HG02798 (cell line): ENCODE measurements around the gene AFF1.
"Not testable (repeated sequence)": the region's sequence is repeated elsewhere in the genome, so short reads cannot be mapped to it uniquely, and the experiment has no call there.

ENCODE experiments used
- ATAC-seq: cut with Tn5 transposase; IDR thresholded peaks from one replicate; pipeline ENCODE4 v1.9.1; 2021; ENCODE audit warnings: mild to moderate bottlenecking; ENCODE audit not compliant: unreplicated experiment, poor library complexity

AFF1 gene

DNA sequence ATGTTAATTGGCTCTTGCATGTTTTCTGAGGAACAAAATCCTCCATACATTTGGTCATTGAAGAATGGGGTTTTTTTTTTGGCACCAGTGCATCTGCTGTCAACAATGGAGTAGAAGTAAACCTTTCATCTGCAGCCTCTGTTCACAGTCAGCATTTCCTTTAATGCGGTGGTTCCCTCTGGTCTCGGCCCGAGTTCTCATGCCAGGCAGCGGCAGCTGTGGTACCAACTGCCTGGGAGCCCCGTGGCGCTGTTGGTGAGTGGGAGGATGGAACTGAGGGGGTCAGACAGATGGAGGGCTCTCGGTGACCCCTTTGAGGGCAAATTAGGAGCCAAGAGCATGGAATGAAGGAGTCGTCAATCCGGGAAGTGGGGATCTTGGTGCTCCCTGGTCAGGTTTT, 114.7 kb downstream of the AFF1 start:
- no peak for ATAC-seq

DNA sequence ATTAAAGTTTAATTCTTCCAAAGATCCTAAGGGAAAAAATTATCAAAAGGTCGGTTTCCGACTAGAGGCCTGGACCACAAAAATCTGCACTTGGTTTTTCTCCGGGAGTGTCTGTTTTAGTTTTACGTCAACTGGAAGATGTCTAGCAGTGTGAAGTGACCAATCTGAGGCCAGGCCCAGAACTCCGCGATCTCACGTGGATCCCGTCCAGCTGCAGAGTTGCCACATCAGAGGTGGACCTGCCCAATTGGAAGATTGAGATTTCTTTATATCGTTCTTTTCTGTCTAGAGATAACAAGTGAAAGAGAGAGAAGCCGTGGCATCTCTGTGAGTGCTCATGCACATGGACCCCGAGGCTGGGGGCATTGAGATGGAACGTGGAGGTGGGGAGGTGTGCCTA, 115.8 kb downstream of the AFF1 start:
- no peak for ATAC-seq

DNA sequence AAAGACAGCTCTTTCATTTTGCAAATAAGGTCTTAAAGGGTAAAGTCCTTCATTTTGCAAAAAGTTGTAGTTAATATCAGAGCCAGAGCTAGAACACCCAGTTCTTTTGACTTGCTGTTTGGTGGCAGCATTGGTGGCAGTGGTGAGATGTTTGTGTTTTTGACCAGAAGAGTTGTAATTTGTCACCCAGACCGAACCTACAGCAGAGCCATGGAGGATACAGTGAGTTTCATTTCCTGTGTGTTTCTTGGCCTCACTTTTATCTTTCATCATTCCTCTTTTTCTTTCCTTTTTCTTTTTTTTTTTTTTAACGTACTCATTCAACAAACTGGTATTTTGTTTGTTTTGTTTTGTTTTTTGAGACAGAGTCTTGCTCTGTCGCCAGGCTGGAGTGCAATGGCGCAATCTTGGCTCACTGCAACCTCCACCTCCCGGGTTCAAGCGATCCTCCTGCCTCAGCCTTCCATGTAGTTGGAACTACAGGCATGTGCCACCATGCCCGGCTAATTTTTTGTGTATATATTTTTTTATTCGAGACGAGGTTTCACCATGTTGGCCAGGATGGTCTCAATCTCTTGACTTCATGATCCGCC, 116.4 kb downstream of the AFF1 start:
- ATAC-seq, result no peak

DNA sequence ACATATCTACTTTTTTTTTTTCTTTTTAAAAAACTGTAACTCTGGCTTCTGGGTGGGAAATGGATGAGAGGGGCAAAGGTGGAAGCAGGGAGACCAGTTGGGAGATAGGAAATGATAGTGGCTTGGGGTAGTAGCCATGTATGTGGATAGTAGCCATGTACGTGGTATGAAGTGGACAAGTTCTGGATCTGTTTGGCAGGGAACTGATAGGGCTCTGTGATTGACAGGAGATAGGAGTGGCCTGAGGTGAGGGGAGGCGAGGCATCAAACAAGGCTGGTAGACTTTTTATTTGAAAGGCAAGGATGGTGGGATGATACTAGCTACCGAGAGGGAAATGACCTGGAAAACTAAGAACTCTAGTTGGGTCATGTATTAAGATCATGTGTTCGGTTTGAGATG, 117.8 kb downstream of the AFF1 start:
- ATAC-seq, result no peak

DNA sequence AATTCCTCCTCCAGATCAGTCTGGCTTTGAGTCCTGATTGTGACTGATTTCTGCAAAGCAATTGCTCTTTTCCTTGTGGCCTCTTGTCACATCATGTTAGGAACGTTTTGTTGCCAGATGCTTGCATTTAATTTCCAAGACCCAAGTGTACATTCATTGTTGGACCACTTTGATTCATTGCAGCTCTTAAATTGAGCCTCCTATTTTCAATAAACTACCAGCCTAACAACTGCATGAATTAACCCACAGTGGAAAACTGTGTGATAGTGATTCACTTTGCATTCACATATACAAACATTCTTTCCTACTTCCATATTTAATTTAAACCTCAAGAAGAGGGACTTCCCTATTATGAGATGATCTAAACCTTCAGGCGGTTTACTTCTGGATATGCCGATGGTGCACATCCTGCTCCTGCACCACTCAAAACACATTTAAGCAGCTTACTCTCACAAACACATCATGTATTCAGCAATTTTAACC, 118.4 kb downstream of the AFF1 start:
- no peak for ATAC-seq

DNA sequence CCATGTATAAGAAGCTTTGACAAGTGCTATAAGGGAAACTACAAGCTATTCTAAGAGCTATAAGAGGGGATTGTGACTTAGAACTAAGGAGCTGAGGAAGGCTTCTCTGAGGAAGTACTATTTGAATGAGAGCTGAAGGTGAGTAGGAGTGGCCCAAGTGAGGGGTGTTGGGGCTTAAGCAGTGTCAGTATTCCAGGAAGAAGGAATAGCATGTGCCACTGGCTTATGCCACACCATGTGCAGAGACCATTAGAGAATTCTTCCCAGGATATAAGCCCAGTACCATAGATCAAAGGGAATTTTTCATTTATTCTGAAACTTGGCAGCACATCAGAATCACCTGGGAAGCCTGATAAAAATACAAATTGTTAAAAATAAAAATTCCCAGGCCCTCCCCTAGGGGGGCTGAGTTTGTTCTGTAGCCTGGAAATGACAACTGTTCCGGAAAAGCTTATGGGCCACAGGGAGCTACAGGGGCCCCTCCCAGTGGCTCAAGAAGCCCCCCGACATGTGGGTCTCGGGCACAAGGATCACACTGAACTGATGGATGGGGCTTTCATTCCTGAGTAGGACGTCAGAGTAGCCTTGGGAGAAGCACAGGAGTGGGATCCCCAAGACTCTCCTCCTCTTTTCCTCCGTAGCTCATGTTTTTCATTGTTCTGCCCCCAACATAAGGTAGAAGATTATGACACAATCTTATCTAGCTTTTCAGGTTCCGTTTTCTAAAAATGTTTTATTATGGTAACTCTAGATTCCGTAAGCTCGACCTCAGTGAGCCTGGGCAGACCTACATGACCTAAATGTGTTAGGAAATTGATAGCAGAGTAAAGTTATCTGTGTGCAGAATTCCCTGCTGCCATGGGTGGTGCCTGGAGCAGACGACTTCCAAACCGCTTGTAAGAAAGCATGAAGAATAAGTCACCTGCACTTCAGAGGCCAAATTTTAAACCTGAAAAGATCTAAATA, 119.3 kb downstream of the AFF1 start:
- ATAC-seq, result no peak

DNA sequence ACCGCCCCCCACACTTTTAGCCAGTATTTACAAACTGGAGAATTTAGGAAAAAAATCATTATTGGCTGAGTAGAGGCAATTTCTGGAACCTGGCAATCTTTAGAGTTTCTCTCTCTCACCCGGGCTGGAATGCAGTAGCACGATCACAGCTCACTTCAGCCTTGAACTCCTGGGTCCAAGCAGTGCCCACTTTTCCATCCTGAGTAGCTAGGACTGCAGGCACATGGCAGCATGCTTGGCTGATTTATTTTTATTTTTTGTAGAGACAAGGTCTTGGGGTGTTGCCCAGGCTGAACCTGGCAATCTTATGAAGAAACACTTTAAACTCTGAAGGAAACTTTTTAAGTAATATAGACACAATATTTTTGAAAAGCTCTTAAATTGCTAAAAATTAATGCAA, 120.1 kb downstream of the AFF1 start:
- no peak for ATAC-seq

DNA sequence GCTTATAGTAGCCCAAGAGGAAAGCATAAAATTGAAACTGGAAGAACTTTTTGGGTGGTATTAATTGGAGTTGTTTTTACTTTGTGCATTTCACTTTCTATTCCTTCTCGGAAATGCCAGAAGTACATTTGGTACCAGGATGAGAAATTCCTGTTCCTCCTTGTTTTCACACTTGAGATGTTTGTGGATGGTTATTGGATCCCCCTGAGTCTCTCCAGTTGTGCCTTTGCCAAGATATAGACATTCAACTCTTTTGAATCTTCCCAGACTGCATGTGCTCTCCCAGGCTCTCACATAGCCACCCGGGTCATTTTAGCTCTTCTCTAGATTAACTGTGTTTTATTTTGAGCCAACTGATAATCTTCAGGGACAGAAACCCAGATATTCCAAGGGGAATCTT, 120.5 kb downstream of the AFF1 start:
- ATAC-seq, result no peak

DNA sequence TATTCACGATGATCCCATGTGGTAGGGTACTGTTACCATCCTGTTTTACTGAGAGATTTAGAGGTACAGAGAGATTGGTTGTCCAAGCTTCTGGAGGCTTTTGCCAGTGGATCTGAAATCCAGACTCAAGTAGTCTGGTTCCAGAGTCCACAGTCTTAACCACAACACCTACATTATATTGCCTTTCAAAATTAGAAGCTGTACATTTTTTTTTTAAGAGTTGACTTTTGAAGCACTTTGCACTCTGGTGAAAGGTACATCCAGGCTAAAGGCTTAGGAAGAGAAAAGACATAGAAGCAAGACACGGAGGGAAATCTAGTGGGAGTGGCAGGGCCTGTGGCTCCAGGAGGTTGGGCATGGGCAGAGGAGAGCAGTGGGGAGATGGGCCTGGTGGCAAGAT, 122.1 kb downstream of the AFF1 start:
- ATAC-seq, result no peak

DNA sequence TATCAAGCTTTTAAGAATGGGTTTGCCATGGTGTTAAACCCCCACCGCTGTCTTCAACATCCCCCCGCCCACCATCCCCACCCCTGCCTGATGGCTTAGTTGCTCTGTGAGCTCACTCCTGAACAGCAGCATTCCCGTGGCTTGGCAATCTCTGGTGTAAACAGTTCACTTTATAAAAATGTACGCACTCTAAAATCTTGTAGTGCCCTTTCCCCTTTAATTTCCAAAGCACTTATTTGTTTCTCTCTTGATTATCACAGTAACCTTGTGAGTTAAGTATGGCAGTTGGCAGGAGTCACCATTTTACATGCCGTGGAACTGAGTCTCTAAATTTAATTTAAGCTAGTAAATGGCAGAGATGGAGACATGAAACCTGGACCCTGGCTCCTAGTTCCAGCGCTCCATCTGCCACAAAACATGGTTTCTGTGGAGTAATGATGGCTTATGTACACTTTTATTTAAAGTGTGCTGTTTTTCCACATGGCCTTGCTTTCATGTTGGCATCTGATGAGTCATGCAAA, 123.1 kb downstream of the AFF1 start:
- ATAC-seq, result no peak

DNA sequence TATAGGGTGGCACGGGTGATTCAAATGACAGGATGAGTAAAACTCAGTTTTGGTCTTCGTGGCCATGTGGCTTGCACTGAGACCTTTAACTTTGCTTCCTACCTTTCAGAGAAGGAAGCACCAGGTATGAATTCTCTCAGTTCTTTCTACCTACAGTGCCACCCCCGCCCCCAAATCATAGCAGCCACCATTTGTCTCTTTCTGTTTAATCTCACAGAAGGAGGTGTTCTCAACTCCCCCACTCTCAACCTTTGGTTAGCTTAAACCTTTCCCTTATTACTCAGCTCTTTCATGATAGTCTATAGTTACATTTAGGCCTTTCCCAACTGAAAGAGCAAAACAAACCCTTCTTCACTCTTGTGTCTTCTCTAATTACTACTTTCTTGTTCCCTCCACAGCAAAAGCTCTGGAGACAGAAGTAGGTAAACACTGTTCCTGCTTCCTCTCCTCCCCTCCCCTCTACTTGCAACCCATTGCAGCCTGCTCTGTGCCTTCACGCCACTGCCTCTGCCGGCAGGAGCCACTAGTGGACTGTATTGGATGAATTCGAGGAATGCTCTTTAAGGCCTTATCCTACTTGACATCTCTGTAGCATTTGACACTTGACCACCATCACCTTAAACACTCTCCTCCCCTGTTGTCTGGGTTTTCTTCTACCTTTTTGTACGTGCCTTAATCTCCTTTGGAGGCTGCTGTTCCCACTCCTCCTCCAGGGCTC, 123.7 kb downstream of the AFF1 start:
- ATAC-seq, result peak; percentile 45

DNA sequence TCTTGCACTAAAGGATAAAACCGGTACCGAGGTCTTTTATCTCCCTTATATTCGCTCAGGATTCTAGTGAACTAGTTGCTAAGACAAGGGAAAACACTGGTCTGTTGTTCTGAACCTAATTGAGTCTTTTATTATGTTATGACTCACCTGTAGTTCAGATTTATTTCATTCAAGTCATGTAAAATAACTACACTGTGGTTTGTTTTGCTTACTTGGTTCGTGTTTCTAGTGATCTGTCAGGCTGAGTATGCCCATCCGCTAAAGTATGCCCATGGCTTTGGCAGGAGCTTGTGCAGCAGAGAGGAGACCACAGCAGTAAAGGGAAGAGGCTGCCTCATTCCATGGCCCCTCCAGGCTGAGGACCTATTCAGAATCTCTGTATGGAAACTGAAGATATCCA, 126.1 kb downstream of the AFF1 start:
- no peak for ATAC-seq

DNA sequence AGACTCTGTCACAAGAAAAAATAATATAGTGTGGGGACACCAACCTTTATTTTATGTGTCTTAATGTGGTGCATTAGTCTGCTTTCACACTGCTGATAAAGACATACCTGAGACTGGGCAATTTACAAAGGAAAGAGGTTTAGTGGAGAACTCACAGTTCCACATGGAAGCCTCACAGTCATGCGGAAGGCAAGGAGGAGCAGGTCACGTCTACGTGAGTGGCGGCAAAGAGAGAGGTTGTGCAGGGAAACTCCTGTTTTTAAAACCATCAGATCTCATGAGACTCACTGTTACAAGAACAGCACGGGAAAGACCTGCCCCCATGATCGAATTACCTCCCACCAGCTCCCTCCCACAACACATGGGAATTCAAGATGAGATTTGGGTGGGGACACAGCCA, 130.2 kb downstream of the AFF1 start:
- no peak for ATAC-seq

DNA sequence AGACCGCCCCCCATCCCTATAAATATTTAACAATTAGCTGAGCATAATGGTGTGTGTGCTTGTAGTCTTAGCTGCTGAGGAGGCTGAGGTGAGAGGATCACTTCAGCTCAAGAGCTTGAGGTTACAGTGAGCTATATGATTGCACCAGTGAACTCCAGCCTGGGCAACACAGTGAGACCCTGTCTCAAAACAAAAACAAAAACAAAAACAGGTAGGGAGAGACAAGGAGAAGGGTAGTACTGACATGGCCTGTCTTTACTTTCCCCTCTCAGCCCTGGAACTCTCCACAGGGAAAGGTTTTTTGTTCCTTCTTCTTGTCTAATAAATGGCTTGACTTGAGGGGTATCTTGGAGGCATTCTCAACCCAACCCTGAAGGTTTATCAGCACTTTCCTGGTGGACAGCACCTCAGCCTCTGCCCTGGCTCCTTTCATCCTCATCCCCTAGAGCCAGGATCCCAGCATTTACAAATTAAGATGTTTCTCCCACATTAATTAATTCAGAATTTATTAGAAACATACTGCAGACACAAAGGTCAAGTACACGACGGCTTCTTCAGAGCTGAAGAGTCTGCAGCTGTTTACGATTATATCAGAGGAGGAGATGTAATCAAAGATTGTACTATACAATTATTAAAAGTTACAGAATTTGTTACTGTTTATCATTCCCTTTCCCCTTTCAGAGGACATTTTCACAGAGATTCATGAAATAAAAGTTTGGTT, 131.8 kb downstream of the AFF1 start:
- ATAC-seq, result no peak

DNA sequence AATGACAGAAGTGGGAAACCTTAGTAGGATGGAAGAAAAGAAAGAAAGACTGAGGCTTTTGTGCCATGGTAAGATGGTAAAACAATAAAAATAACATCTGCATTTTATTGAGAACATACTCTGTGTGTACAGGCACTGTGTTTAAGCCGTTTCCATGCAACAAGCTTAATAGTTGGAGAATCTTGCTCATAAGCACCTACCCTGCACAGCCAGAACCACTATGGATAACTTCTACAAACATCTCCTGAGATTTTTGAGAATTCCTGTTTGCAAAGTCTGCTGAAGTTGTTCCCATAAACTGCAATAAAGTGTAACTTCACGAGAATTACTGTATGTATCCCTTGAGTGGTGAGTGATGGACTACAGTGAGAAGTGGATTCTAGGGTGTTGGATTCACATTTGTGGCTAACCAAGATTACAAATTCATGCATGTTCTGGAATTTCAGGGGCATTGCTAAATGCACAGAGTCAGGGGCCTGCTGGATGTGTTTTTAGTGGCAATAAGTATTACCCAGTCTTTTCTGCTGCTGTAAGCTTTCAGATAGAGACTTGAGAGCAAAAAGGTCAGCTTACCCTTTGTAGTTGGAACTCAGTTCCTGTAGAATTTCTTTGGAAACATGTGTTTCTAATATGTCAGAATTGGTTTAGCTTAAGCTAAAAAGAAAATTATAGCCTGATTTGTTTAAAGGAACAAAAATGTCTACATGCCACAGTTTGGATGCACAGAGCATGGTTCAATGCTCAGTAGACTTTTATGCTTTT, 132.5 kb downstream of the AFF1 start:
- no peak for ATAC-seq

DNA sequence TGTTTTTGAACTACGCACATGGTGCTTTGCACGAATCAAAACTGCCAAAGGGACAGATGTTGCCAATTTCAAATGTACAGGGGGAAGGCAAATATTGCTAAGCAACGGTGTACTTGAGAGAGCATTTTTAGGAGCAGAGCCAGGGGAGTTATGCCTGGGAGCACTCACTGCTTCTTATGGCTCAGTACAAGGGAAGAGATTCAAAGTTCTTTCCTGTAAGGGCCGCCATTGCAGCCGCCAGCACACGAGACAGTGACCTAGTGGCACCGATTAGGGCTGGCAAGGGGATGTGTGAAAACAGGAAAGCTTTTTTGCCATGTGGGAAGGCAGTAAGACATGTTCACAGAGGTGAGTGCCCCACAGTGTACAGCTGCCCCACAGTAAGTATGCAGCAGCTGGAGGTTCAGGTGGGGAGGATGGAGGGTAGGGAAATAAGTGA, 133.8 kb downstream of the AFF1 start:
- ATAC-seq, result no peak

DNA sequence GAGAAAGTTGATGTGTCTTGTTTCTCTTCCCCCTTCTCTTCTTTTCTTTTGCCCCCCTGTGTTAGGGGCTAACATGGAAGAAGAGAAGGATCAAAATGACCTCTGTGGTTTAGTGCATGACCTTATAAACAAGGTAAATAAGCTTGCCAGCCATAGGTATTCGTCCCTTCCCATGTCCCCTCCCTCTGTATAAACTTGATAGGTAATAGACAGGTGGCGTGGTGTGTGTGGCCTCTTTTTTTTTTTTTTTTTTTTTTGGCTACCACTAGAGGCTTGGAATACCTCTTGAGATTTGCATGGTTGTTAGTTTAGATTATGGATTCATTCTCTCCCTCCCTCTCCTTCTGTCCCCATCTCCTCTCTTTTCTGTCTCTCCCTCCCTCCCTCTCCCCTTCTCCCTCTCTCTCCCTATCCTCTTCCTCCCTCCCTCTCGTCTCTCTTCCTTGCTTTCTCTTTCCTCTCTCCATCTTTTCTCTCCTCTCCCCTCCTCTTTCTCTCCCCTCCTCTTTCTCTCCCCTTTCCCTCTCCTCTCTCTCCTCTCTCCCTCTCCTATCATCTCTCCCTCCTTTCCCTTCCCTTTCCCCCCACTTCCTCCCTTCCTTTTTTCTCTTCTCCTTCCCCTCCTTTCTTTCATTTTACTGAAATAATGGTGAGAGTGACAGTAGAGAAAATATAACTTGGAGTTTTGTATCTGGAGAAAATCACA, 134.4 kb downstream of the AFF1 start:
- ATAC-seq, result no peak

DNA sequence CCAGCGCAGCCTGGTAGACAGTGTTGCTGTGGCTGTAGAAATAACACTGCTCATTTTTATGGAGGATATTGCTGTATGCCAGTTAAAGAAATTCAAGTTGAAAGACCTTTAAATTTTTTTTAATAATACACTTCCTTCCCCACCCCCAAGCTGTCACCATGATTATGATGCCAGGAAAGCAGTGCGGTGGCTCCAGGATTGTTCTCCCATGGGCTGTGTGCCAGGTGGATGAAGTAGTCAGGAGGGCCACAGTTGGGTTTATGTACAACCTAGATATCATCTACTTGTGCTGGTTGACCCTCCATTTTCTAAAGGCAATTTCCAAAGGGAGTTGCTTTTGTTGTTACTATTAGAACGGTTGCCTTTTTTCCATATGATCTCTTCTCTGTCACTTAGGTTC, 136.6 kb downstream of the AFF1 start:
- no peak for ATAC-seq

DNA sequence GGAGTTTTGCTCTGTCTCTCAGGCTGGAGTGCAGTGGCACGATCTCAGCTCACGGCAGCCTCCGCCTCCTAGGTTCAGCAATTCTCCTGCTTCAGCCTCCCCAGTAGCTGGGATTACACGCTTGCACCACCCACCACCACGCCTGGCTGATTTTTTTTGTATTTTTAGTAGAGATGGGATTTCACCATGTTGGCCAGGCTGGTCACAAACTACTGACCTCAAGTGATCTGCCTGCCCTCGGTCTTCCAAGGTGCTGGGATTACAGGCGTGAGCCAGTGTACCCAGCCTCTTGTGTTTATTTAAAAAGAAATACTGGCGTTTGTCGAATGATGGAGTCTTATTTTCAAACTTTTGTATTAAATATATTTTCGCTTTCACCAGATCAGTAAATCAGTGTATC, 137.7 kb downstream of the AFF1 start:
- ATAC-seq, result not testable (repeated sequence)
